Right ventricle myocardium inferior (tissue), 1 donor: ENCODE data around the gene CUEDC1. TPM values are rescaled to one million over a fixed set of nuclear protein-coding genes. Genes with fewer than 3 reads are reported as not detected.

Experiments
- ATAC-seq: fragments of 200-7000 bp; cut with Tn5 transposase; one replicate; pipeline ENCODE4 v1.9.1; 2020; ENCODE audit warnings: mild to moderate bottlenecking, moderate library complexity
- DNase-seq: peaks from one replicate; pipeline ENCODE4 v3.0.0; 2021; ENCODE audit errors: missing footprints
- intact Hi-C: fragments of 100-400 bp; cut with DNase I; formaldehyde crosslinking; loops from one replicate; pipeline ENCODE4 v1.11.0; 2022
- total RNA-seq: library from RNA; stranded (reverse); fragmentation: NEBNext Ultra II Directional; extraction: Animal tissue kit (Norgen Biotek cat#: 25700); gene quantifications from one replicate; pipeline ENCODE4 v1.2.1, GENCODE V29; 2021
- donor health status: DM: no; HTN: yes; CAD: no; lungs with severe emphysema.

The CUEDC1 gene
- total RNA-seq, 1 donor from 2014 or later = 49.1 TPM

DNA sequence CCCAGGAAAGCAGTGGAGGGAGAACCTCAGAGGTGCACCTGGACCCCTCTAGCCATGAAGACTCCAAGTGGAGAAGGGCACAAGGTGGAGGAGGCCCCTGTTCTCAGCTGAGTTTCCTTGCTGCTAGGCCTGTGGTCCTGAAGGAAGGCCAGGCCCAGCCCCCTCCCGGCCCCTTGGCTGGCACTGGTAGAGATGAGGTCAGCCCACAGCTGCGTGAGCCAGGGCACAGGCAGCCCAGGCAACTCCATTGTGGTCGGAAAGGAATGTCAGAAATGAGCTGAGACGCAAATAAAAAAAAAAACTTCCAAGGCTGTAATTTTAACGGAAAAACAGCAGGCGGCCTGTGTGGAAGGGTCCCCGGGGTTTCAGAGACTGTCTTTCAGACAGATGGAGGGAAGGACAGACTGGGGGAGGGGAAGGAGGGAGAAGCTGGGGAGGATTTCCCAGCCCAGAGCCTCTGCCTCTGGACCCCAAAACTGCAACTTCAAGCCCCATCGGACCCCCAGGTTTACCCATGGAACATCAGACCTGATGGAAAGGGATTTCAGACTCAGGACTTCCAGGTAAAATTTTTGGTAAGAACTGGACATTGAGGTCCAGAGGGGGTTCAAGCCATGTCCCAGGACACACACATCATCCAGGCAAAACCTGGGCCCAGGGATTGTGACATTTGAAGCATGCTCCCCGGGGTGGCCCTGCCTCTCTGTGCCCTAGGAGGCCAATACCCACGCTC is 79.8 kb downstream of the CUEDC1 start:
- ATAC-seq = peak; percentile 84
- intact Hi-C loops = loop anchor here (2.0 to 5.0 kb wide), 2 partner anchors 15 to 112 kb away; partner anchors contain the start of gene VEZF1
- peak; percentile 86 for DNase-seq

DNA sequence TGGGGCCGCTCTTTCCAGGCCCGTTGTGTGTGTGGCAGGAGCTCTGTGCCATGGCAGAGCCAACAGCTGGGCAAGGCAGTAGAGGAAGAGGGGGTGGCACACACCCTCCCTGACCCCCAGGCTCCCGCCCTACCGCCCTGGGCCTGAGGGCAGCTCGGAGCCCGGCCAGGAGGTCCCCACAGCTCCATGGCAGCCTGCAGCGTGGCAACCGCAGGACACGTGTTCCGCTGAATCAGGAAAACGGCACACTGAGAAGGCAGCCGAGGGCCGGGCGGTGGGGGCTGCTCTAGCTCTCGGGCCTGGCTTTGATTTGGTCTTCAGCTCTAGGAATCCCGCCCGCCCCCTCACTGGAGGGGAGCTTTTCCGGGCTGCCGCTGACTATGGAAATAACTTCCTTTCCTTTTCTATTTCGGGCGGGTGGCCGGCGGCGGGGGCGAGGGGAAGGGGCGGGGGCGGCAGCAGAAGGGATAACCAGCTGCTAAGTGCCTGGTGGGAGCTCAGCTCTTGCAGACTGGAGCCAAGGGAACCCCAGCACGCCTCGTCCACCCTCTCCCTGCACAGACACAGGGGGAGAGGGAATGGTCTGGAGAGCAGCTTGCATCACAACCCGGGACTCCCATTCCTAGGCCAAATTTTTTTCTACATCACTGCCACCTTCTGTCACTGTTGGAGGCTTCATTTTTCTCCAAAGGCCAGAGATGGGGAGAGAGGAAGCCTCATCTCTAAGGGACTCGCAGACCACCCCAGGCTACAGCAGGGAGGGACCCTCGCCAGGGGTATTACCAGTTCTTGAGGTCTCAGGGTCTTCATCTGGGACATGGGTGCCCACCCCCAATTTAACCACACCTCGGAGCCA is 80.5 kb downstream of the CUEDC1 start:
- peak; percentile 89 for DNase-seq
- intact Hi-C loops = loop anchor here (2.0 to 5.0 kb wide), 2 partner anchors 14 to 113 kb away; partner anchors contain the start of gene VEZF1
- ATAC-seq = peak; percentile 63

DNA sequence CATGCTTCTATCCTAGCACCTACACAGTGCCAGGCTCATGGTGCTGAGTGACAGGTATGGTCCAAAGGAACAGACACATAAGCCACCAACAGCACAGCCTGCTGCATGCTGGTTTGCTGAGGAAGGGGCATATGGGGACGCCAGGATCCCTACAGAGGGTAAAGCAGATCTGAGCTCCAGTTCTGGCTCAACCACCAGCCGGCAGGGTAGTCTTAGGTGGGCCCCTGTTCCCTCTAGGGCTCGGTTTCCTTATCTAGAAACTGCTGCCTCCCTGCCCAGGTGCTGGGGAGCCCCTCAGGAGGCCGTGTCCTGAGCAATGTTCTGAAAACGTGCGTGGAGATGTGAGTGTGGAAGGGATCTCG is 81.2 kb downstream of the CUEDC1 start:
- ATAC-seq (no peak), DNase-seq (no peak)
- intact Hi-C loops = loop anchor here (2.0 kb wide), 1 partner anchor 13 kb away; no protein-coding TSS in a partner anchor

- intact Hi-C loops = loop anchor here (2.0 kb wide), 1 partner anchor 13 kb away; no protein-coding TSS in a partner anchor
- no peak for DNase-seq
- ATAC-seq = no peak
Observed at GRCh38 chr17:57873261-57874057, 81.8 kb downstream of the CUEDC1 start.

DNA sequence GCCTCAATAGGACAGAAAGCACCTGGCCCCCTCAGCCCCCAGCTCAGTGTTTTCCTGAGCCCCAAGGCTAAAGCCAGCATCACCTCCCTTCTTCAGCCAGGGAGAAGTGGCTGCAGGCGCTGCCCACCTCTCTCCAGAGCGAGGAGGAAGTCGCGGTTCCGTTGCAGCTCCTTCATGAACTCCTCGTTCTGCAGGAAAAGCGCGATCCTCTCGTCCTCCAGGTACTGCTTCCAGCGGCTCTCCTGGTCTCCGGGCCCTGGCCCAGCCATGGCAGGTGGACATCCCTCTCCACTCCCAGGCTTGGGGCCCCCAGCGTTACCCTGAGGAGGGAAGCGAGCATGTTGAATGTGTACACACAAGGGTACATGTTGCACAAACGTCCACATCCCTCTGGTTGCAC is 82.7 kb downstream of the CUEDC1 start:
- no peak for DNase-seq
- no peak for ATAC-seq

DNA sequence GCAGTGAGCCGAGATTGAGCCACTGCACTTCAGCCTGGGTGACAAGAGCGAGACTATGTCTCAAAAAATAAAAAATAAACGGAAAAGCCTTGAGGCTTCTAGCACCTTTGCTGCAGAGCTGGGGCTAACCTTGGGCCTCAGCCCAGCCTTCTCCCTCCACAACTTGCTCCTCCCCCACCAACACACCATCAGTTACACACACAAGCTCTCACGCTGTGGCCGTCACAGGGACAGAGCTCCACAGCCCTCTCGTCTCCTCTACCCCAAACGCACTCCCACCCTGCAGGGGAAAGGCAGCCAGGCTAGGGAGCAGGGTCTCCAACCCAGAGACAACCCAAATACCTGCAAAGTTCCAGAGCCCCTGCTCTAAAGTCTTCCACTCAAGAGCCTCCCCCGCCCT is 83.3 kb downstream of the CUEDC1 start:
- ATAC-seq (no peak), DNase-seq (no peak)
- intact Hi-C loops = no loop called here

More for the DNA sequence above, 82.7 kb downstream of the CUEDC1 start:
- intact Hi-C loops = no loop called here

- intact Hi-C loops = no loop called here
- DNase-seq (no peak), ATAC-seq (no peak)
Observed at GRCh38 chr17:57871155-57871554, 84.1 kb downstream of the CUEDC1 start.

DNA sequence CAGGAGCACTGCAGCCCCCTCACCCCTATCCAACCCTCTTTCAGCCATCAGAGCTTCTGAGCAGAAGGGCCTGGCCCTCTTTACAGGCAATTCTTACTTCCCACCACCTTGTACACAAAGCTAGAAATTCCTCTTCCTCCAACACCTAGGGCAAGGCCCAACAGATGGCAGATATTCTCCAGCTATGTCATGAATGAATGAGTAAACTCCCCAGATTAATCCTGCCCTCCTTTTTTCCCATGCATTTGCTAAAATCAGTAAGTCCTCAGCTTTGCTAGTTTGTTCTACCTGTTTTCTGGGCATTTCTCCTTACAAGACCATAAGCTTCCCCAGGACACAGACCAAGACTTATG is 85.0 kb downstream of the CUEDC1 start:
- intact Hi-C loops = no loop called here
- DNase-seq = no peak
- ATAC-seq = no peak

GRCh38 chr17:57869617-57870282 is 85.5 kb downstream of the CUEDC1 start:
- no peak for ATAC-seq
- intact Hi-C loops = no loop called here
- no peak for DNase-seq

GRCh38 chr17:57868910-57869616 is 86.1 kb downstream of the CUEDC1 start:
- ATAC-seq (peak; percentile 2), DNase-seq (no peak)
- intact Hi-C loops = no loop called here

DNA sequence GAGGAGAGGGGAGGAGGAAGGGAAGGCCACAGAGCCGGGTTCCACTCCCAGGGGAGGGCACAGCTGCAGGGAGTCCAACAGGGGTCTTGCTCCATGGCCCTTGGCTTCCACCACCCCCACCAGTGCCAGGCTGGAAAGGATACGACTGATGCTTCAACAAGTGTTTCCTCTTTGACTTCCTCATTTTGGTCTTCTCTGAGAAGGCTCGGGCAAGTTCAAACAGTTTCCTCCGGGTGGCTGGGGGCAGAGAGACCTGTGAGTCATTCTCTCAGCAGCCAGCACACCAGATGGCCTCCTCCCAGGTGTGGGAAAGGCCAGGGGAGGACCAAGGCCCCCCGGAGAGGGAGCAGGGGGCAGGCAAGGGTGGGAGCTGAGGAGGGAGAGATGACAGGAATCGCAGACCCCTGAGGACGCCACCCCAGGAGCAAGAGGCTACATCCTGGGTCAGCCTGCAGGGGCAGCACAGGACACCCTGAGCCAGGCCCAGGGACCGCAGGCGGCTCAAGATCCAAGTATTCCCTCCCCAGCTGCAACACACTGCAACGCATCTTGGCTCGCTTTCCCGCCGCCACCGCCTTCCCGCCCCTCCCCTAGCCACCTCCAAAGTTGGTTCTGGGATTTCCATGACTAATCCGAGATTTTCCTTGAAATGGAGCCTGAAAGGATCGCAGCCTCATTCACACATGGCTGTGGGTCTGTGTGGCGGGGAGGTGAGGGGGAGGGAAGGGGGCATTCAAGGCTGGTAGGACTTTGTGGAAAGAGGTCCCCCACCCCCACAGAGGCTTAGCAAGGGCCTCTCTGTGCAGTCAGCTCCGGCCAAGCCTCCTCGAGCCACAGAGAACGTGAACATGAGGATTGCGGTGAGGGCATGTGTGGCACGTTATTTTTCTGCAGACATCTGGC is 87.0 kb downstream of the CUEDC1 start:
- ATAC-seq (peak; percentile 84), DNase-seq (peak; percentile 89)
- intact Hi-C loops = no loop called here

DNA sequence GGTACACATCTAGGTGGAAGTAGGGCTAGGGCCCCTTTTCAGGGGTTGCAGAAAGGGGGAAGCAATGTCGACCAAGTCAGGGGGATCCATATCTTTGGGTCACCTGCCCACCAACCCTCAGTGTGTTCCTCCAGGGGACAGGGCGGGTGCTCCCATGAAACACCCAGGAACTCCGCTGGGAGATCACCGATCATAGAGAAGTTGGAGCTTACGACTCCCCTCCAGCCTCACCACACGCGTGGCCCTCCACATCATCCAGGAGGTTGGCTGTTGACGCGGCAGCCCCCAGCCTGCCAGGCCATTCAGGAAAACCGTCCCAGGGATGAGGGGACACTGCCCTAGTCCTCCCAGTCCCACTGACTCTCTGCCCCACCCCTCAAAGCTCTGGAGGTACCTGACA is 88.1 kb downstream of the CUEDC1 start:
- intact Hi-C loops = no loop called here
- DNase-seq = no peak
- ATAC-seq = no peak

DNA sequence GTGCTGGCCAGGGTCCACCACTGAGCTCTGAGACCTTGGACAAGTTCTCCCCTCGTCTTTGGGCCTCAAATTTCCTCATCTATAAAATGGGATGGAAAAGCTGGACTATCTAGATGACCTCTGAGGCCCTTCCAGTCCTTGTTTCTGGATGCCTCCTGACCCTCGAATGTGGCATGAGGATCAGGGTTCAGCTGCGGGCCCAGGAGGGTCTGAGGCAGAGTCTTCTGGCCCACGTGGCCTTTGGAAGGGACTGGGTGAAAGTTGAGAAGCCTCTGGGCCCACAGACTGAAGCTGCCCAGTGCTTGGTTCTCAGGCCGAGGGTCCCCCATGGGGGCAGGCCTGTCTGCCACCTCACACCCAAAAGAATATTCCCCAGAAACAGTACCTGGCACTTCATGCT is 88.5 kb downstream of the CUEDC1 start:
- ATAC-seq = no peak
- intact Hi-C loops = no loop called here
- no peak for DNase-seq

DNA sequence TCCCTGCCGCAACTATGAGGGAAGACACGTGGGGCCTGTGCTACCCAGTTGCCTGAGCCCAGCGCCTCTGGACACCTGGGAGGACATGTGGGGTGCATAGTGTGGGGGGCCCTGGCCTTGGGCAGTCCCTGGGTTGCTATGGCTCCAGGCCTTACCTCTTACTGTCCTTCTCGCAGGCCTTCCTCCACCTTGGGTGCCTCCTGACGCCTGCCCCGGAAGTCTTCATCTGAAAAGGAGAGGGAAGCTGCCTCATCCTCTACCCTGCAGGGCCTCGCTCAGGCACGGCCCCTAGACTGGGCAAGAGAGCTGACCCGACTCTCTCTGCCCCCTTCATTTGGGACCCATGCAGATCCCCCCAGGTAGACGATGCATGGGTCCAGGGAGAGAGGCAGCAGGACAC is 88.9 kb downstream of the CUEDC1 start:
- ATAC-seq (no peak), DNase-seq (no peak)
- intact Hi-C loops = no loop called here

GRCh38 chr17:57864273-57864672 is 90.9 kb downstream of the CUEDC1 start:
- DNase-seq (no peak), ATAC-seq (no peak)
- intact Hi-C loops = no loop called here

DNA sequence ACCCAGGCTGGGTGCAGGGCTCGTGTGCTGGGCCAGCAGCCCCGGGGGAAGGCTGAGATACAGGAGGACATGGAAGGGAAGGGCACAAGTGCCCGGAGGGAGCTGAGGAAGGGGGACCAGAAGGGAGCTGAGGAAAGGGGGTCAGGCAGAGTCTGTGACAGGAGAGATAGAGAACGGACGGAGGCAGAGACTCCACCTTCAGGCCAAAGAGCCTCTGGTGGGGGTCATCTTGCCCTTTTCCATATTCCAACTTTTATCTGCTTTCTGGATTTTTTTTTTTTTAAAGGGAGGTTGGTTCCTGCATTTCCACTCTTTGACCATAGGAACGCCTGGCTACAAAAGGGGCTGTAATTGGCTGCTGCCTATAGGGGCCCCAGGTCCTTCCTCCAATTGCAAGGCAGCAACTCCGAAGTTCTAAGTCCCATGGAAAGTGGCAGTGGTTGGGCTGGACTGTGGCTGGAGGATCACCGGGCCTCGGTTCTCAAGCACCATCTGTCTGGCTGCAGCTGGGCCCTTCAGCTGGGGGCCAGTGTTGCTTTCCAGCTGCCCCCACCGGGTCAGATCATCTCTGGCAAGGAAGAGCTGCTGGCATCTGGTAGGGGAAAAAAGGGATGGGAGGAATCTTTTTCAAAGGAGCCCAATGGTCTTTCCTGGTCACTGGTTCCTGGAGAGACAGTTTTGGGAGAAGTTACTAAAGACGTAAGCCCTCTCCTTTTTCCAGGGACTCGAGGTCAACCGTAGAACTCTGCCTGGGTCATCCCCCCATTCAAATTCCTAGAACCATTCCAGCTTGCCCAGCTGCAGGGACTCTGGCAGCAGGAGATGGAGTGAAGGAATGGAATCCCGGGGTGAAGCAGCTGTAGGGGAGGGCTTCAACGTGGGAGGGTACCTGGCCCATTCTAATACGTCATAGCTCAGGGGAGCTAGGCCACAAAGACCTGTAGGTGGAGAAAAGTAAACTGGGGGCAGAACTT is 92.2 kb downstream of the CUEDC1 start:
- no peak for ATAC-seq
- intact Hi-C loops = no loop called here
- DNase-seq = no peak
